ENCODE measurements around the gene FAM3A. TPM values are rescaled to one million over a fixed set of nuclear protein-coding genes. Genes with fewer than 3 reads are reported as not detected.

The FAM3A gene
- total RNA-seq, 1 experiment from 2014 or later, result 60.3 TPM

GRCh38 chrX:154469114-154469513 lies 46.9 kb downstream of the FAM3A start:
- TF ChIP-seq EZH2 (IDR thresholded peaks at IDR 0.05; ENCODE audit: low read depth) (no peak), CTCF (conservative IDR thresholded peaks at IDR 0.05) (no peak)
- ChIA-PET CTCF (no interaction called here), POLR2A (ENCODE audit: unreplicated experiment) (no interaction called here)
- Histone ChIP-seq H3K27ac (no peak overlapping the region), H4K20me1 (ENCODE audit: insufficient read depth) (no peaks in the 10 kb centered on the region), H3K4me1 (replicated peaks; ENCODE audit: insufficient read depth) (no peaks in the 10 kb centered on the region), H3K4me2 (no peak overlapping the region), H3K9me3 (ENCODE audit: insufficient read depth, low read depth) (no peaks in the 10 kb centered on the region), H3K27me3 (ENCODE audit: insufficient read depth, low read depth) (no peaks in the 10 kb centered on the region), H3K36me3 (ENCODE audit: low read depth) (no peaks in the 10 kb centered on the region), H3K4me3 (no peak overlapping the region), H3K79me2 (ENCODE audit: low read depth) (no peaks in the 10 kb centered on the region), H3K9me2 (ENCODE audit: insufficient read depth) (no peaks in the 10 kb centered on the region), H3F3A (ENCODE audit: insufficient read depth, low read depth) (no peaks in the 10 kb centered on the region), H2AFZ (no peak overlapping the region)
- intact Hi-C loops (cut with micrococcal nuclease; ENCODE audit: unreplicated experiment), result no loop called here
- no peak for DNase-seq
- BruUV-seq (replicated peaks), result no TSS peak

GRCh38 chrX:154468217-154468616 lies 47.8 kb downstream of the FAM3A start:
- ChIA-PET POLR2A (ENCODE audit: unreplicated experiment) (interaction anchor here (0.9 kb wide), 1 partner anchor 48 kb away, joined by 3 read pairs; no protein-coding TSS in a partner anchor), CTCF (no interaction called here)
- H3K4me3 ChIP-seq, result no peak overlapping the region
- H3K4me2 ChIP-seq, result no peak overlapping the region
- no peaks in the 10 kb centered on the region for H3F3A ChIP-seq (ENCODE audit: insufficient read depth, low read depth)
- H3K27me3 ChIP-seq (ENCODE audit: insufficient read depth, low read depth), result no peaks in the 10 kb centered on the region
- no peak for DNase-seq
- H3K9me2 ChIP-seq (ENCODE audit: insufficient read depth), result no peaks in the 10 kb centered on the region
- intact Hi-C loops (cut with micrococcal nuclease; ENCODE audit: unreplicated experiment), result no loop called here
- H3K9me3 ChIP-seq (ENCODE audit: insufficient read depth, low read depth), result no peaks in the 10 kb centered on the region
- H3K27ac ChIP-seq, result no peak overlapping the region
- H3K4me1 ChIP-seq (replicated peaks; ENCODE audit: insufficient read depth), result no peaks in the 10 kb centered on the region
- no peaks in the 10 kb centered on the region for H4K20me1 ChIP-seq (ENCODE audit: insufficient read depth)
- H3K79me2 ChIP-seq (ENCODE audit: low read depth), result no peaks in the 10 kb centered on the region
- H2AFZ ChIP-seq, result no peak overlapping the region
- no TSS peak for BruUV-seq (replicated peaks)
- no peaks in the 10 kb centered on the region for H3K36me3 ChIP-seq (ENCODE audit: low read depth)
- TF ChIP-seq EZH2 (IDR thresholded peaks at IDR 0.05; ENCODE audit: low read depth) (no peak), CTCF (conservative IDR thresholded peaks at IDR 0.05) (no peak)

GRCh38 chrX:154467556-154467955 lies 48.5 kb downstream of the FAM3A start:
- CTCF ChIA-PET, result no interaction called here
- intact Hi-C loops (cut with micrococcal nuclease; ENCODE audit: unreplicated experiment), result no loop called here
- no peak overlapping the region for H3K4me2 ChIP-seq
- no peaks in the 10 kb centered on the region for H3F3A ChIP-seq (ENCODE audit: insufficient read depth, low read depth)
- H3K36me3 ChIP-seq (ENCODE audit: low read depth), result no peaks in the 10 kb centered on the region
- no peaks in the 10 kb centered on the region for H4K20me1 ChIP-seq (ENCODE audit: insufficient read depth)
- H3K4me1 ChIP-seq (replicated peaks; ENCODE audit: insufficient read depth), result no peaks in the 10 kb centered on the region
- H3K9me2 ChIP-seq (ENCODE audit: insufficient read depth), result no peaks in the 10 kb centered on the region
- H3K9me3 ChIP-seq (ENCODE audit: insufficient read depth, low read depth), result no peaks in the 10 kb centered on the region
- H3K27ac ChIP-seq, result no peak overlapping the region
- H2AFZ ChIP-seq, result no peak overlapping the region
- TF ChIP-seq EZH2 (IDR thresholded peaks at IDR 0.05; ENCODE audit: low read depth) (no peak), CTCF (conservative IDR thresholded peaks at IDR 0.05) (no peak)
- POLR2A ChIA-PET (ENCODE audit: unreplicated experiment), result no interaction called here
- no peak for DNase-seq
- no peak overlapping the region for H3K4me3 ChIP-seq
- no TSS peak for BruUV-seq (replicated peaks)
- H3K27me3 ChIP-seq (ENCODE audit: insufficient read depth, low read depth), result no peaks in the 10 kb centered on the region
- no peaks in the 10 kb centered on the region for H3K79me2 ChIP-seq (ENCODE audit: low read depth)

Measured in PC-9 (cell line).